Keratinocyte (primary cell): ENCODE results near the gene ARHGEF38. TPM values are rescaled to one million over a fixed set of nuclear protein-coding genes. Genes with fewer than 3 reads are reported as not detected.
A peak's percentile ranks its signal among the peaks of the same experiment; 100 is the strongest.

ENCODE experiments used
- DNase-seq: peaks from one replicate; pipeline ENCODE4 v3.0.0-alpha.2; 2011; ENCODE audit warnings: low read depth, missing footprints, low spot score
- FAIRE-seq: peaks from 2 replicates; lab custom pipeline; 2011; peaks lifted over from hg19 to GRCh38; lab: Jason Lieb, UNC
- H2AFZ ChIP-seq: 2 replicates; pipeline ENCODE4 v1.6.0; 2012; ENCODE audit warnings: low read length, control low read depth, inconsistent platforms; ENCODE audit not compliant: control insufficient read depth
- H3K27ac ChIP-seq: 2 replicates; pipeline ENCODE4 v1.5.1; 2011; ENCODE audit warnings: low read length; ENCODE audit not compliant: control insufficient read depth, insufficient read depth
- H3K27me3 ChIP-seq: 3 replicates; pipeline ENCODE4 v1.6.0; 2011; ENCODE audit warnings: low read length; ENCODE audit not compliant: control insufficient read depth, insufficient read depth; ENCODE audit errors: extremely low read depth
- H3K36me3 ChIP-seq, 2 experiments: 2 replicates in 1 of 2; 3 replicates in 1 of 2; pipeline ENCODE4 v1.5.1; 2011; ENCODE audit warnings: low read length in 2 of 2, mild to moderate bottlenecking in 1 of 2; ENCODE audit not compliant: control insufficient read depth in 2 of 2, insufficient read depth in 2 of 2; ENCODE audit errors: extremely low read depth in 1 of 2
- H3K4me1 ChIP-seq: 3 replicates; pipeline ENCODE4 v1.5.1; 2011; ENCODE audit warnings: low read length; ENCODE audit not compliant: control insufficient read depth, insufficient read depth; ENCODE audit errors: extremely low read depth
- H3K4me2 ChIP-seq: 3 replicates; pipeline ENCODE4 v1.6.0; 2011; ENCODE audit warnings: low read depth, low read length; ENCODE audit not compliant: control insufficient read depth, insufficient read depth; ENCODE audit errors: extremely low read depth
- H3K4me3 ChIP-seq, 3 experiments: fragments of 200-600 bp in 1 of 3; sonication (generic) in 1 of 3; 2 replicates in 2 of 3; 3 replicates in 1 of 3; pipeline ENCODE4 v1.5.1; 2011 to 2016; ENCODE audit warnings: low read length in 3 of 3, mild to moderate bottlenecking in 3 of 3, control low read depth in 2 of 3, inconsistent platforms in 1 of 3, low read depth in 1 of 3, mixed read lengths in 1 of 3, mixed run types in 1 of 3, moderate library complexity in 1 of 3; ENCODE audit not compliant: control insufficient read depth in 2 of 3, insufficient read depth in 2 of 3; ENCODE audit errors: extremely low read depth in 1 of 3
- H3K79me2 ChIP-seq: 2 replicates; pipeline ENCODE4 v1.6.0; 2012; ENCODE audit warnings: low read length; ENCODE audit not compliant: control insufficient read depth, insufficient read depth
- H3K9ac ChIP-seq: 3 replicates; pipeline ENCODE4 v1.6.0; 2011; ENCODE audit warnings: low read length; ENCODE audit not compliant: control insufficient read depth, insufficient read depth; ENCODE audit errors: extremely low read depth
- H3K9me1 ChIP-seq: 3 replicates; pipeline ENCODE4 v1.6.0; 2011; ENCODE audit warnings: low read length; ENCODE audit not compliant: control insufficient read depth, insufficient read depth; ENCODE audit errors: extremely low read depth
- H3K9me3 ChIP-seq: 2 replicates; pipeline ENCODE4 v1.5.1; 2012; ENCODE audit warnings: low read depth, low read length; ENCODE audit not compliant: control insufficient read depth
- H4K20me1 ChIP-seq: 3 replicates; pipeline ENCODE4 v1.6.0; 2011; ENCODE audit warnings: low read length; ENCODE audit not compliant: control insufficient read depth, insufficient read depth; ENCODE audit errors: extremely low read depth
- CTCF ChIP-seq, 3 experiments: IDR thresholded peaks in 1 of 3; conservative IDR thresholded peaks in 1 of 3; optimal IDR thresholded peaks in 1 of 3; 2 replicates in 2 of 3; 3 replicates in 1 of 3; pipeline versions ENCODE3 to v1.5.1; 2011; ENCODE audit warnings: low read length in 3 of 3, mild to moderate bottlenecking in 3 of 3, moderate library complexity in 2 of 3, control low read depth in 1 of 3, inconsistent platforms in 1 of 3; ENCODE audit not compliant: insufficient read depth in 2 of 3; ENCODE audit errors: extremely low read depth in 1 of 3
- EZH2 ChIP-seq: IDR thresholded peaks from one replicate; pipeline ENCODE4 v1.6.1; 2012; ENCODE audit warnings: inconsistent platforms, mild to moderate bottlenecking, low read length, moderate library complexity
- dilution Hi-C: fragments of 300-500 bp; cut with MboI; formaldehyde crosslinking; loops from one replicate; pipeline ENCODE4 v1.7.0; 2020; ENCODE audit warnings: low sequenced_read_pairs; ENCODE audit not compliant: extremely low pct_ligation_motif_present
- polyA plus RNA-seq, 5 experiments: library from polyadenylated mRNA; depleted of rRNA in 3 of 5; stranded (reverse) in 3 of 5; stranded (forward) in 1 of 5; unstranded in 1 of 5; fragments of >200 nt; gene quantifications; 1 replicate in 1 of 5; 2 replicates in 3 of 5; 3 replicates in 1 of 5; pipeline versions ENCODE4 v1.2.1 to v1.2.3, GENCODE V29; 2011 to 2012; ENCODE audit warnings: missing spikeins in 2 of 5, low read depth in 1 of 5, low replicate concordance in 1 of 5

ARHGEF38 gene
- polyA plus RNA-seq, 1 donor (not counting 4 experiments of a cell fraction or from before 2014, with no cell fraction given), result 0.09 TPM

DNA sequence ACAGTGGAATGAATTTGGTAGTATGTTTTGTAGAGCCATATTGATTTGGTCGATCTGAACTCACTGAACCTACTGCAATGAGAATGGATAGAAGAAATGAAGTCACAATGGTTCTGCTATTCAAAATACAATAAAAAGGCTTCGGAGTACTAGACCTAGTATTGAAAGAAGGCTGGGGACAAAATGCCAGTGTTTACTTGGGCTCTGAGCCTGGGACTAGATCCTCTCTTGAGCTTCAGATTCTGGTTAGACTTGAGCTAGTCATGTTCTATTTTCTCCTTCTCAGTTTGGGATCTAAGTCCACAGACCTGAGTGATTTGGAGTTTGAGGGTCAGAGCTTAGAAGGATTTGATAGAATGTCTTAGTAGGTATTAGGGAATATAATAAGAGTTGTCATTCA is 146.2 kb downstream of the ARHGEF38 start:
- Histone ChIP-seq H3K4me2 (no peak overlapping the region), H3K27me3 (no peaks in the 10 kb centered on the region), H3K9me3 (no peaks in the 10 kb centered on the region), H4K20me1 (no peaks in the 10 kb centered on the region), H3K4me3 (no peak overlapping the region), H3K27ac (no peak overlapping the region), H3K9ac (no peak overlapping the region), H3K4me1 (no peaks in the 10 kb centered on the region), H3K79me2 (peaks cover 16% of the 10 kb centered on the region), H3K9me1 (no peaks in the 10 kb centered on the region), H2AFZ (no peak overlapping the region), H3K36me3 (peaks cover 0 to 3% of the 10 kb centered on the region in 2 experiments)
- FAIRE-seq, result no peak
- TF ChIP-seq EZH2, result no peak
- no peak for TF ChIP-seq CTCF (optimal IDR thresholded peaks at IDR 0.05 in 1 of 3, IDR thresholded peaks at IDR 0.05 in 1 of 3, conservative IDR thresholded peaks at IDR 0.05 in 1 of 3; ENCODE audit: extremely low read depth in 1 of 3, insufficient read depth in 2 of 3, low read length in 3 of 3)
- no peak for DNase-seq
- dilution Hi-C loops, result no loop called here

- peak overlapping the region; percentile 92 for H3K27ac ChIP-seq
- H3K4me2 ChIP-seq, result peak overlapping the region; percentile 87
- TF ChIP-seq EZH2 (no peak), CTCF (optimal IDR thresholded peaks at IDR 0.05 in 1 of 3, IDR thresholded peaks at IDR 0.05 in 1 of 3, conservative IDR thresholded peaks at IDR 0.05 in 1 of 3; ENCODE audit: extremely low read depth in 1 of 3, insufficient read depth in 2 of 3, low read length in 3 of 3) (no peak)
- H3K9me1 ChIP-seq, result no peaks in the 10 kb centered on the region
- H2AFZ ChIP-seq, result peak overlapping the region; percentile 98
- H3K36me3 ChIP-seq, result peaks cover 0 to 3% of the 10 kb centered on the region in 2 experiments
- H3K4me1 ChIP-seq, result peaks cover 23% of the 10 kb centered on the region
- H3K27me3 ChIP-seq, result no peaks in the 10 kb centered on the region
- no peaks in the 10 kb centered on the region for H3K9me3 ChIP-seq
- no peaks in the 10 kb centered on the region for H4K20me1 ChIP-seq
- peaks cover 91% of the 10 kb centered on the region for H3K79me2 ChIP-seq
- dilution Hi-C loops, result no loop called here
- peak overlapping the region; percentile 96 for H3K9ac ChIP-seq
- H3K4me3 ChIP-seq, result peak overlapping the region; percentile 72 to 95 (median 89)
- DNase-seq (no peak), FAIRE-seq (no peak)
Measured at GRCh38 chr4:105707782-105708180, 155.4 kb downstream of the ARHGEF38 start.
